Esophagus squamous epithelium (tissue), 5 donors: ENCODE results near the gene HYDIN. TPM values are rescaled to one million over a fixed set of nuclear protein-coding genes. Genes with fewer than 3 reads are reported as not detected.

ENCODE experiments used
- DNase-seq: peaks from one replicate; lab custom pipeline; 2025; lab: John Stamatoyannopoulos, UW
- H3K27ac ChIP-seq, 4 donors: fragments of 200-600 bp; sonication (generic); one replicate each; pipeline ENCODE4 v1.5.1; 2016 to 2019; ENCODE audit warnings: mild to moderate bottlenecking in 1 of 4
- H3K27me3 ChIP-seq, 4 donors: fragments of 200-600 bp; sonication (generic); 1 replicate in 3 of 4; 2 replicates in 1 of 4; pipeline versions ENCODE4 v1.5.1 to v1.6.0; 2017 to 2021; ENCODE audit warnings: antibody characterized with exemption in 1 of 4
- H3K36me3 ChIP-seq, 3 donors: fragments of 200-600 bp; sonication (generic); one replicate each; pipeline ENCODE4 v1.5.1; 2016 to 2019
- H3K4me1 ChIP-seq, 3 donors: fragments of 200-600 bp; sonication (generic); one replicate each; pipeline ENCODE4 v1.5.1; 2017 to 2019
- H3K4me3 ChIP-seq, 4 donors: fragments of 200-600 bp; sonication (generic); 1 replicate in 3 of 4; 2 replicates in 1 of 4; pipeline ENCODE4 v1.5.1; 2016 to 2019; ENCODE audit warnings: mild to moderate bottlenecking in 2 of 4, moderate library complexity in 1 of 4
- H3K9me3 ChIP-seq, 3 donors: fragments of 200-600 bp; sonication (generic); one replicate each; pipeline ENCODE4 v1.5.1; 2016 to 2019
- POLR2A ChIP-seq, 4 donors: fragments of 450-650 bp; IDR thresholded peaks; one replicate each; pipeline ENCODE4 v1.6.1; 2017; ENCODE audit warnings: antibody characterized with exemption in 4 of 4, mild to moderate bottlenecking in 4 of 4, moderate library complexity in 3 of 4
- WGBS, 2 donors: methylation state at CpG; one replicate each; pipeline ENCODE4 v1.1.5; 2018; 5-methylcytosine and 5-hydroxymethylcytosine counted together
- intact Hi-C: fragments of 100-400 bp; cut with DNase I; formaldehyde crosslinking; loops from one replicate; pipeline ENCODE4 v1.15.0; 2022
- total RNA-seq, 4 donors: library from RNA; depleted of rRNA; stranded (reverse); fragments of >200 nt; gene quantifications; one replicate each; pipeline ENCODE4 v1.1.0, GENCODE V29; 2016
- TF ChIP-seq, protein P1 (sequence below), 6 experiments: fragments of 450-650 bp in 4 of 6; fragments of 200-600 bp in 2 of 6; sonication (generic) in 2 of 6; IDR thresholded peaks; one replicate each; pipeline ENCODE4 v1.5.1; 2016 to 2019; ENCODE audit warnings: antibody characterized with exemption in 6 of 6, mild to moderate bottlenecking in 4 of 6, moderate library complexity in 4 of 6
- donor health status: DM: yes; HTN: yes; CAD: no.

The HYDIN gene
- total RNA-seq, 4 donors from 2014 or later = 0.23 to 2.4 (median 0.38) TPM; not detected in 1

DNA sequence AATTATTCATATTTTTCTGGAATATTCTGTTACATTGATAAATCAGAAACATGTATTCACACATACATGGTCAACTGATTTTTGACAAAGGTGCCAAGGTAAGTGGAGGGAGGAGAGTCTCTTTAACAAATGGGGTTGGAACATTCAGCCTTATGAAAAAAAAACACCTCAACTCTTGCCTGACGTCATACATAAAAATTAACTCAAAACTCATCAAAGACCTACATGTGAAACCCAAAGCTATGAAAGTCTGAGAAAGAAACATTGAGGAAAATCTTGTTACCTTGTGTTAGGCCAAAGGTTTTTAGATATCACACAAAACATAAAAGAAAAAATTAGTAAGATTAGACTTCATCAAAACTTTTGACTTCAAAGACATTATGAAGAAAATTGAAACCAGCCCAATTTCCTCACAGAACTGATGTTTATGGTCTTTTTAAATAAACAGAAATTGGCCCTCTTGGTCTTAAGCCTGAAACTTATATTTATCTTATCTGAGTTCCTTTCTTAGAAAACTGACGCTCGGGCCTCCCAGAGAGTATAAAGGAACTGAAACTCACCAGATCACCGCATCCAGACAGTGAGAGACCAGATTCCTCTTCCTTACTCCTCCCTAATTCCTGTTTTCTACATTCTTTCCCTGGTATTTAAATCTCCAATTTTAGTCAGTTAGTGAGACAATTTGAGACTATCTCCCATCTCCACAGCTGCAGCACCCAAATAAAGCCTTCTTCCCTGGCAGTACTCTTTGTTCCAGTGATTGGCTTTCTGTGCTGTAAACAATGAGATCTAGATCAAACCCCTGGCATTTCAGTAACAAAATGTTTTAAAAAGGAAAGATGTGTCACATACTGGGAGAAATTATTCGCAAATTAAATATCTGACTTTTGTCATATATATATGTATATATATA lies 4.0 kb downstream of the HYDIN start:
- WGBS, 2 donors = 67 to 91% methylated on average over 5 of the region's 5 CpGs
- intact Hi-C loops = no loop called here
- DNase-seq = no peak
- peaks cover 0 to 5% (median 0%) of the 10 kb centered on the region in 3 donors for H3K4me1 ChIP-seq
- TF ChIP-seq POLR2A (IDR thresholded peaks at IDR 0.05) = no peak
- TF ChIP-seq, protein P1, sequence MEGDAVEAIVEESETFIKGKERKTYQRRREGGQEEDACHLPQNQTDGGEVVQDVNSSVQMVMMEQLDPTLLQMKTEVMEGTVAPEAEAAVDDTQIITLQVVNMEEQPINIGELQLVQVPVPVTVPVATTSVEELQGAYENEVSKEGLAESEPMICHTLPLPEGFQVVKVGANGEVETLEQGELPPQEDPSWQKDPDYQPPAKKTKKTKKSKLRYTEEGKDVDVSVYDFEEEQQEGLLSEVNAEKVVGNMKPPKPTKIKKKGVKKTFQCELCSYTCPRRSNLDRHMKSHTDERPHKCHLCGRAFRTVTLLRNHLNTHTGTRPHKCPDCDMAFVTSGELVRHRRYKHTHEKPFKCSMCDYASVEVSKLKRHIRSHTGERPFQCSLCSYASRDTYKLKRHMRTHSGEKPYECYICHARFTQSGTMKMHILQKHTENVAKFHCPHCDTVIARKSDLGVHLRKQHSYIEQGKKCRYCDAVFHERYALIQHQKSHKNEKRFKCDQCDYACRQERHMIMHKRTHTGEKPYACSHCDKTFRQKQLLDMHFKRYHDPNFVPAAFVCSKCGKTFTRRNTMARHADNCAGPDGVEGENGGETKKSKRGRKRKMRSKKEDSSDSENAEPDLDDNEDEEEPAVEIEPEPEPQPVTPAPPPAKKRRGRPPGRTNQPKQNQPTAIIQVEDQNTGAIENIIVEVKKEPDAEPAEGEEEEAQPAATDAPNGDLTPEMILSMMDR (IDR thresholded peaks at IDR 0.05) = no peak
- no peaks in the 10 kb centered on the region for H3K36me3 ChIP-seq
- H3K27me3 ChIP-seq = peaks cover 0 to 19% (median 0%) of the 10 kb centered on the region in 4 donors
- no peak overlapping the region for H3K27ac ChIP-seq
- H3K4me3 ChIP-seq = no peak overlapping the region
- H3K9me3 ChIP-seq = peaks cover 3 to 4% (median 4%) of the 10 kb centered on the region in 3 donors

DNA sequence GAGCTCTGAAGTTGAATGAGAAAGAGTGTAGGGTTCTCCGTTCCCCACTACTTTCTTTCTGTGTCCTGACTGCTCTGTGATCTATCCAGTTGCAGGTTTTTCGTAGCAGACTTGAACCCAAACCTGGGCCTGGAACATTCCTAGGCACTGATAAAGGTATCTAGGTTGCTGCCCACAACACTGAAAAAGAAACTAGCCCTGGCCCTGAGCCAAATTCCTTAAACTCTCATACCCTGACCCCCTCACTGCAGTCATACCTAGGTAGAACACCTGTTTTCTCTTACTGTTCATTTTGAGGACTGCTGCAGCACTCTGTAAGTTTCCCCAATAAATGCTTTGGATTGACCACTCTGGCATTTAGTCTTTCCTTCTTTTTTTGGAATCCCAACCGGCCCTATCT lies 5.4 kb downstream of the HYDIN start:
- H3K4me3 ChIP-seq = no peak overlapping the region

DNA sequence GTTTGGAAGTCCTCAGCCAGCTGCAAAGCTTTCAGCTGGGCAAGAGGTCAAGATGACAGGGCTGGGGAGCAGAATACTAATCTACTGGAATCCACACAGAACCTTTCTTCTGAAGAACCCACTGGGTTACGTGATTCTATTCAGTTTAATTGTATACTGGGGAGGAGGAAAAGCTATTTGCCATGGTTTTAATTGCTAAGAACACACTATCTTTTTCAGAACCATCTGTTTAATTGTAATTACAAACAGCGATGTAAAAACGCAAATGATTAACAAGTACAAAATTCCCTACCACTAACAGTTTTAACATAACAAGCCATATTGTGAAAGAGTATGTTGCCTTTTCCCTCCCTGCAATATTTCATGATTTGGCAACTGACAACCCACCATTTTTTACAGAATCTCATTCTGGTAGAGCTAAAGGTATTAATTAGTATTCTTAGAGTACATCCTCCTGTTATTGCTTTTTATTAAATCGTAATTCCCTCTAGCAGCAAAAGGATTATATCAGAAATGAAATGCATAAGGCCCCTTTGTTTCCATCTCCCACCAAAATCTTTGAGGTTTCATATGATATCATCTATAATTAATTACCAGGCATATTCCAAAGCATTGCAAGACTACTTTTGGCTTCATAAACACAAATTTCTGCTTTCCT lies 12.1 kb downstream of the HYDIN start:
- TF ChIP-seq, protein P1 (IDR thresholded peaks at IDR 0.05) = no peak
- Histone ChIP-seq H3K4me3 (no peak overlapping the region), H3K27ac (no peak overlapping the region), H3K9me3 (no peaks in the 10 kb centered on the region), H3K27me3 (no peaks in the 10 kb centered on the region), H3K36me3 (no peaks in the 10 kb centered on the region), H3K4me1 (no peaks in the 10 kb centered on the region)
- WGBS, 2 donors = 49 to 63% methylated on average over 4 of the region's 4 CpGs
- no peak for DNase-seq
- intact Hi-C loops = no loop called here

More for the DNA sequence above, 5.4 kb downstream of the HYDIN start:
- no peak overlapping the region for H3K27ac ChIP-seq
- no peaks in the 10 kb centered on the region for H3K4me1 ChIP-seq
- 80 to 89% methylated on average over 3 of the region's 3 CpGs for WGBS, 2 donors
- H3K9me3 ChIP-seq = peaks cover 2 to 4% (median 3%) of the 10 kb centered on the region in 3 donors
- TF ChIP-seq, protein P1 (IDR thresholded peaks at IDR 0.05) = no peak
- intact Hi-C loops = no loop called here
- DNase-seq = no peak
- H3K27me3 ChIP-seq = peaks cover 0 to 6% (median 0%) of the 10 kb centered on the region in 4 donors
- H3K36me3 ChIP-seq = no peaks in the 10 kb centered on the region

DNA sequence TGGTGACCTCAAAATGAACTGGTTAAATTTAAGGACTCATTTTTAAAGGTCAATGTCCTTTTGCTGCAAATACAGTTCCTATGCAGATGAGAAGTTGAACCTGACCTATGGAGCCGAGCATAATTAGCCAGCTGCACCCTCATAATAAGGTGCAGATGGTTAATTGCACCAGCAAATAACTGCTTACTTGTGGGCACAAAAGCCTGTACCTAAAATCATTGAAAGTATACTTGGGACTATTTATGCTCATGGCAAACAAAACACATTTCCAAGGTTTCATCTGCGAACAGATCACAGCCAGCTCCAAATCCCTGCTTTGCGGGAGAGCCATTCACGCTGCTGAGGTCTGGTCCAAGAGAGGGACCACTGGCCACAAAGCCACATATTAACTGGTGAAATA lies 13.0 kb downstream of the HYDIN start:
- H3K9me3 ChIP-seq = no peaks in the 10 kb centered on the region
- intact Hi-C loops = no loop called here
- 85 to 88% methylated on average over 4 of the region's 4 CpGs for WGBS, 2 donors
- no peak for TF ChIP-seq POLR2A (IDR thresholded peaks at IDR 0.05)
- TF ChIP-seq, protein P1 (IDR thresholded peaks at IDR 0.05) = no peak
- H3K36me3 ChIP-seq = no peaks in the 10 kb centered on the region
- no peak for DNase-seq
- no peak overlapping the region for H3K27ac ChIP-seq
- no peak overlapping the region for H3K4me3 ChIP-seq
- H3K27me3 ChIP-seq = no peaks in the 10 kb centered on the region
- no peaks in the 10 kb centered on the region for H3K4me1 ChIP-seq

DNA sequence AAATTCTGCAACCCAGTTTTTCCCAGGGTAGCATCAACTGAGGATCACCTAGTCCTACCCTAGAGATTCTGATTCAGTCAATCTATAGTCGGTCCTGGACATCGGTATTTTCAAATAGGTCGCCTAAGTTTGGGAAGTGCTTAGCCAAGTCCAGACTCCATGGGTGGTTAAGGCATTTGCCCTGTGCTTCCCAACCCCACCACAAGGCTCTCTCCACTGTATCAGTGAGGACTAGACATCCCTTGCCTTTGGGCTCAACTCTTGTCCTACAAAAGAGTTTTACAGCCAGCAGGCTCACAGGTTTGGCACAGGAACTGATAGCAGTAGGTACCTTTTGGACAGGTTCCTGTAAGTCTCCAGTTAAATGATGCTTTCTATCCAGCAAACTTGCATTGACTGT lies 13.8 kb downstream of the HYDIN start:
- WGBS, 2 donors = 96 to 100% methylated on average over 3 of the region's 3 CpGs
- TF ChIP-seq, protein P1 (IDR thresholded peaks at IDR 0.05) = peak in 1 of 6 experiments; percentile 25
- TF ChIP-seq POLR2A (IDR thresholded peaks at IDR 0.05) = no peak
- H3K4me1 ChIP-seq = no peaks in the 10 kb centered on the region
- H3K27ac ChIP-seq = no peak overlapping the region
- no peaks in the 10 kb centered on the region for H3K9me3 ChIP-seq
- no peaks in the 10 kb centered on the region for H3K36me3 ChIP-seq
- intact Hi-C loops = no loop called here
- no peak overlapping the region for H3K4me3 ChIP-seq
- no peaks in the 10 kb centered on the region for H3K27me3 ChIP-seq
- DNase-seq = no peak
